HG03521 (cell line): ENCODE results near the gene ZNF605.
"Not testable (repeated sequence)": the region's sequence is repeated elsewhere in the genome, so short reads cannot be mapped to it uniquely, and the experiment has no call there.

Experiments
- ATAC-seq: cut with Tn5 transposase; IDR thresholded peaks from one replicate; pipeline ENCODE4 v1.9.1; 2021; ENCODE audit warnings: mild to moderate bottlenecking, moderate library complexity; ENCODE audit not compliant: unreplicated experiment

The ZNF605 gene

GRCh38 chr12:132908145-132909029 is 47.7 kb downstream of the ZNF605 start:
- peak; percentile 92 for ATAC-seq

- not testable (repeated sequence) for ATAC-seq
Measured at GRCh38 chr12:132907789-132908144, 48.3 kb downstream of the ZNF605 start.

- no peak for ATAC-seq
Measured at GRCh38 chr12:132907216-132907615, 48.9 kb downstream of the ZNF605 start.

- ATAC-seq: no peak
Measured at GRCh38 chr12:132904718-132905328, 51.3 kb downstream of the ZNF605 start.

GRCh38 chr12:132899033-132899432 is 57.1 kb downstream of the ZNF605 start:
- no peak for ATAC-seq

GRCh38 chr12:132888852-132889251 is 67.3 kb downstream of the ZNF605 start:
- ATAC-seq: no peak

- peak; percentile 97 for ATAC-seq
Measured at GRCh38 chr12:132887513-132888351, 68.4 kb downstream of the ZNF605 start, which contains the start of gene CHFR. CHFR (minus strand) TSS chr12:132887605; CDS start chr12:132887328, 277 bp downstream.

GRCh38 chr12:132886529-132887477 is 69.3 kb downstream of the ZNF605 start:
- ATAC-seq: peak; percentile 13

GRCh38 chr12:132881818-132882217 is 74.3 kb downstream of the ZNF605 start:
- no peak for ATAC-seq

GRCh38 chr12:132874620-132875019 is 81.5 kb downstream of the ZNF605 start:
- ATAC-seq: not testable (repeated sequence)

GRCh38 chr12:132874175-132874574 is 81.9 kb downstream of the ZNF605 start:
- no peak for ATAC-seq

GRCh38 chr12:132873724-132874123 is 82.4 kb downstream of the ZNF605 start:
- no peak for ATAC-seq

GRCh38 chr12:132872975-132873421 is 83.1 kb downstream of the ZNF605 start:
- no peak for ATAC-seq

GRCh38 chr12:132872073-132872855 is 83.8 kb downstream of the ZNF605 start:
- ATAC-seq: no peak

GRCh38 chr12:132869551-132869950 is 86.6 kb downstream of the ZNF605 start:
- ATAC-seq: no peak
